CD4-positive, alpha-beta T cell treated with Interleukin-2 at 100 ng/mL for 4 hours (primary cell): ENCODE data around the gene CGB8.

ENCODE experiments used
- DNase-seq: peaks from one replicate; pipeline ENCODE4 v3.0.0-alpha.2; 2020; ENCODE audit warnings: low spot score

The CGB8 gene

GRCh38 chr19:49006905-49007304 is 42.0 kb downstream of the CGB8 start:
- DNase-seq, result no peak

- no peak for DNase-seq
Observed at GRCh38 chr19:49004964-49005614, 43.8 kb downstream of the CGB8 start.

- no peak for DNase-seq
Observed at GRCh38 chr19:49004133-49004532, 44.8 kb downstream of the CGB8 start.

GRCh38 chr19:48999481-49000325 is 49.2 kb downstream of the CGB8 start:
- DNase-seq, result peak; percentile 73

- peak; percentile 46 for DNase-seq
Observed at GRCh38 chr19:48997972-48998371, 50.9 kb downstream of the CGB8 start.
